Smooth muscle cell of the brain vasculature (primary cell): ENCODE measurements around the gene SRPX.

ENCODE experiments used
- DNase-seq: peaks from one replicate; pipeline ENCODE4 v3.0.0-alpha.2; 2012; ENCODE audit warnings: low read depth, low spot score

SRPX gene

GRCh38 chrX:38211891-38212635, 8.6 kb downstream of the SRPX start:
- no peak for DNase-seq

GRCh38 chrX:38206542-38206941, 14.1 kb downstream of the SRPX start:
- DNase-seq: no peak

GRCh38 chrX:38206036-38206435, 14.6 kb downstream of the SRPX start:
- no peak for DNase-seq

DNA sequence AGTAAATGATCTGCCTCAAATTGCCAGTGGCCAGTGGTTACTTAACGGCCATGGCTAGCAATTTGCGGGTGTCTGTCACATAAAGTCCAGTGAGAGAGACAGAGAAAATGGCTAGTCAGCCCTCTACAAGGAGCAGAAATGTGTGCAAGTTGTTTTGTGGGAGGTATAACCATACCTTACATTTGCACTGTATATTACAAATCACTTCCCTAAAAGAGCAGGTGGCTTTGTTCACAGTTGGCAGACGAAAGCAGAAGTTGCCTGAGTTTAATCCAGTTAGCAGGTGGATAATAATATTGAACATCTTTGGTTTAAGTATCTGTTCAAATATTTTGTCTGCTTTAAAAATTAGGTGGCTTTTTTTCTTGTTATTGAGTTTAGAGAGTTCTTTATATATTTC, 15.6 kb downstream of the SRPX start:
- no peak for DNase-seq

DNA sequence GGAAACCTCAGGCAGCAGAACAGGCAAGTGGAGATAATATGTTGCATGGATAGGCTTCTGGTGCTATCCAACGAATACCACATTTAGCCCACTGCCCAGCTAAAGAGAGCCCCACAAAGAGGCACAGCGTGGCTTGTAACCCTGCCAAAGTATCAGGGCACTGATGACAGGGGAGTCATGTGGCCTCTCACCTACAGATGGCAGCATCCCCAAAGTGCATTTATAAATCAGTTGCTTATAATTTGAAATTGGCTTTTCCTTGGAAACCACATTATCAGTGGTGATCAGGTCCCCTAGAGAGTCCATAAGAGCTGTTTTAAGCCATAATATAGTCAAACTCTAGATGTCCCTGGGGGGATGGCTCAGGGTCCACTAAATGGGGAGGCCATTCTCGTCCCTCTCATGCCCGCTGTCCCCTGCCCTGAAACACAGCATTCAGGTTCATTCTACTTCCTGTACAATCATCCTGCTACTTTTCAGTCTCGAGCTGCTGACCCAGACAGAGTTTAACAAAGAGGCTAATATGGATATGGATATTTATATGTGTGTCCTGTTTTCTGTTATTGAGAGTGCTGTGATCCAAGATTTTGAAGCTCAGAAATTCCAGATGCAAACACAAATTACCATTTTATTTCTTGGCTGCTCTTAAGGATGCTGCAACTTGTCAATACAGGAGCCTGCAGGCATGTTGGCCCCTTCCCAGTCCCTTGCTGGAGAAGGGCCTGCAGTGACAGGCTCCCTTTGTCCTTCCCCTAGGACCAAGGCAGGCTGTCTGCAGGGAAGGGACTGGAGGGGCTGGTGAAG, 28.5 kb downstream of the SRPX start:
- DNase-seq: no peak

DNA sequence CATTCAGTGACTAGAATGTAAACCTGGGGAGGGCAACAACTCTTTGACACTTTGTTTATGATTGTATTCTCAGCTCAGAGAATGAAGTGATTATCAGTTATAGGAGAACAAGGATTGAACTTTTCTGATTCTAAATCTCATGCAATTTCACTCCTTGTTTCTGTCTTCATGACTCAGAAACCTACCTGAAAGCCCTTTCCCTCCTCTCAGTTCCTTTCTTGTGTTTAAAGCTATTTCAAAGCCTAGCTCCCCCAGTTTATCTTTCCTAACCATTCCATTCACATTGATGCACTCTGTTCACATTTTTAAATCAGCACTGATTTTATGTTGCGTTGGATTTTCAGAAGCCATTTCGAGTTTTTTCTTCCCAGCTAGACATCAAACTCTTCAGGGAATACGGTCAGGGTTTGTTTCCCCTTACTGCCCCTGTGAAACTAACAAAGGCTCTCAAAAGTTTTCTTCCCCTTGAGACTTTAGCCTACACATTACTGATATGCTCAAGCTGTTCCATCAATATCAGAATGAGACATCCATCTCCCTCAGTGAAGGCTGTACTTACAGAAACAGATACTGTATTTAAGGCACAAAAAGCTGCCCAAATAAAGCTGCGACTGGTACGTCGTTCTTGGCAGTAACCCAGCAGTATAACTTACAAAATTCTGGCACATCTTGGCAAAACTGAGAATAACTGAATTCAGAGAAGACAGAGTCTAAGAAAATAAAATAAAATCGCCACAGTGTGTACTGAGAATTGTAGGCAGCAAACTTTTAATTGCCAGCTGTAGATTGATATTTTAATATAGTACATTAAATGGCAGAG, 31.0 kb downstream of the SRPX start:
- DNase-seq: no peak

DNA sequence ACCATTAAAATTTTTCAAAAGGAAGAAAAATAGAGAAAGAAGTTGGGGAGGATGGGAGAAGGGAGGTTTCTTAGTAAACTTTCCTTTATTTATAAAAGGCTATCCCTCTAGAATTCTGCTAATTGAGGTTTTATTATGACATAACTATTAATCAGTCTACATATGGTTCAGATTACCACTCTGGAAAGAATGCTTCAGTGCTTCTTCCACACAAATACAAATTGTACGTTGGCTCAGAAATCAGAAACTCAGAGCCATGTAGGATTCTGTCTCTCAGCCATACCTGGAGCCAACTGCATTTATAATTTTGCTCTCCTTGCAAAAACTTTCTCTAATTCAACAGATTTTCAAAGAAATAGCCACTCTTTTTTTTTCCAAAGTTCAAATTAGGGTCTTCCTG, 37.1 kb downstream of the SRPX start:
- DNase-seq: no peak

DNA sequence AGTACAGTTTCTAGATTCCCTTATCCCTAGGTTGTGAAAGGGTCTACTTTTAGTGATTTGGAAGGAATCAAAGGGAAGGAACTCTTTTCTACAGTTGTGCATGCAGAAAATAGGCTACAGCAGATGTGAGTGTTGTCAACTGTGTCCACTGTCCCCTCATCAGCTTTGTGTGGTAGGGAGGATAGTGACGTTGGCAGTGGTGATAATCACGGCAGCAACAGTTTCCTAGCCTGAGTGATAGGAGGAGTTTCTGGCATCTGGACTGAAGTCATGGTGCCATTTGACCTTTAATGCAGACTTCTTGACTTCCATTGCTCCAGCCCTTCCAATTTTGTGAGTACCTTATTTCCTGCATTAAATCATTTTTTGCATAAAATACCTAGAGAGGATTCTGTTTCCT, 39.3 kb downstream of the SRPX start:
- DNase-seq: no peak

DNA sequence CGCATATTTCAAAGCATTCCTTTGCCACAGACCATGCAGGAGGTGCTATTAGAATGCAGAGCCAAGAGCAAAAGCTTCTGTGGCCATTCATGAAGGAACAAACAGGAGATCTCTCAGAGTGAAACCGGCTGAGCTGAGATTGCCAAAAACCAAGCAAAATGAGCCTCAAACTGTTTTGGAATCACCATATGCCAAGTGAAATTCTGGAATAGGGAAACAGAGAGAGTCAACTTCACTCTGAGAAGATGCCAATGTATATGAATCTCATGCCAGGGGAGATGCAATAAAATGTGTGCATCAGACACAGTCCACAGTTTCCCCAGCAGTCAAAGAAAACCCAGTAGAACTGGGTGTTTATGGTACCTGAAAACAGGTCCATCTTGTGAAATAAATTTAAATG, 42.3 kb downstream of the SRPX start:
- no peak for DNase-seq

DNA sequence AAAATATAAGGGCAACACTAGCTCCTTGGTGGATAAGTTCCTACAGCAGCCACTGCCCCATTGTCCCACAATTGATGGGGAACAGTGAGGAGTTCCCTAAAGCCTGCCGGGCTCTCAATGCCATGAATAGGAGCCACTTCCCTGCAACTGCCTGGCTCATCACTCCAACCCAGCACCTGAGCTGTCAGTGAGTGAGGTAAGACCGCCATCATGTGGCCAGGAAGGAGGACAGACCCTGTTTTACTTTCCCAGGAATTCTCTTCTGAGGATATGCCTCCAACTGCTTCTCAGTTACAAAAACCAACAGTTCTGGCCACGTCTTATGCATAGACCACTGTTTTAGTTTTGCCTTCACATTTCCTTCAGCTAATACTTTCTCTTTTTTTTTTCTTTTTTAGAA, 45.5 kb downstream of the SRPX start:
- no peak for DNase-seq

DNA sequence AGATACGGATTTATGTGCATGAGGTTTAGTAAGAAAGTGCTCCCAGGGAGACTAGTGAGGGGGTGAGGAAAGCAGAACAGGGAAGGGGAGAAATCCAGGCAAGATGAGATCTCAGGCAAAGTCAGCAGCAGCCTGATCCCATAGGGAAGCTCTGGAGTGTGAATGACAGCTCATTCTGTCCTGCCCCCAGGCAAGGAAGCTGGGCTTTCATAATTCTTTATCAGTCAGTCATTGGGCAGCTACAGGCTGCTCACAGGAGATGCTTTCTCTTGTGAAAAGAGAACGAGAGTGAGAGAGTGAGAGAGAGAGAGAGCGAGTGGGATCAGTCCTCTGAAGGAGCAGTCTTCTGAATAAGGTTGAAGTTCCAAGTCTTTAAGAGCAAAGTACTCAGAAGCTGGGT, 48.1 kb downstream of the SRPX start:
- DNase-seq: no peak

DNA sequence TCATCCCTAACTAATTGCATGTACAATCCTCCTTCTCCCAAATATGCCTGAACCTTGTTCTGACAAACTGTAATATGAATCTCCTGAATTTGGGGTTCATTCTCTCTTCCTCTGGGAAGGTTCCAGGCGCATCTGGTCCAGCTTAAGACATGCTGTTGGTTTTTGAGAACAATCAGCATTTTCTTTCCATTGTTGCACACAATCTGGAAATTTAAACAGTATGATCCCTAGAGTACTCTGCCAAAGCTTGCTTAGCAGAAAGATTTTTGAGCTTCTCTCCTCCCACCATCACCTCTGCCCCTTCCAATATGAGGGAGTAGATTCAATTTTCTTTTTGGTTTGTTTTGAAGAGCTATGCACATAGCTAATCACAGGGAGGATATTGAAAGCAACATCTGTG, 50.1 kb downstream of the SRPX start:
- no peak for DNase-seq

DNA sequence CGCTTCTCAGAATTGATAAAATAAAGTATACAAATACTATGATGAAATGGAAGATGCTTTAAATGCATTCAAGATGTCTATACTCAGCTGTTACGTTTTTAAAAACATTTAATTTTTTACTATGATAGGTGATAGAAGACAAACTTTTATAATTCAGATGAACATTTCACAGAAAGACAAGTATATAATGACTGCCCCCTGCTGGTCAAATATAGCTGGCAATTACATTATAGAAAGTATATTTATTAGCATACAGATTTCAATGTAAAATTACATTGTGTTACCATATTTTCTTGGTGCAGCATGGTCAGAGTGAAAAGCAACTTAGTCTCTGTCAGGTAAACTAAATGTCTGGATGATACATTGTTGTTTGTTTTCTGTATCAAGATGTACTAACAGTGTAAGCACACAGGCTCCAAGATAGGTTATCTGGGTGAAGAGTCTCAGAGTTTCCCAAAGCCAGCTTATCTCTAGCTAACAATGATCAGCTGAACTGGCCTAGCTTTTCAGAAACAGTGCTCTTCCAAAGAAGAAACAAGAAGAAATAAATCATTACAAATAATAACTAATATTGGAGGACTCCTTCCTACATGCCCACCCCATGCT, 54.1 kb downstream of the SRPX start:
- DNase-seq: no peak

DNA sequence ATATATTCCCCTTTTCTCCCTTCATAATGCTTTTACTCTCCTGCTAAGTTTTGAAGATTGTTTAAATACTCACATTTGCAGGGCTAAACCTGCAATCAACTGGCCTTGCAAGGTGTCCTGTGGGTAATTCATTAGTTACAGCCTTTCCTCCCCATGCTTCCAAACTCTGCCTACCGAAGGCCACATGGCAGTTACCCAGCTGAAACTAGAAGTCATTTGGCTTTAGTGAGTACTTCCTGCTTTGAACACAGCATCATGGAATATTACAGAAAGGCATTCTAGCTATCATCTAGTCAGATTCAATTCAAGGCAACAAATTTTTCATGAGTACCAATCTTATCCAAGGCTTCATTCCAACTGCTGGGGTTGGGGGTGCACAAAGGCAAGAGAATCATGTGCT, 55.6 kb downstream of the SRPX start:
- no peak for DNase-seq

DNA sequence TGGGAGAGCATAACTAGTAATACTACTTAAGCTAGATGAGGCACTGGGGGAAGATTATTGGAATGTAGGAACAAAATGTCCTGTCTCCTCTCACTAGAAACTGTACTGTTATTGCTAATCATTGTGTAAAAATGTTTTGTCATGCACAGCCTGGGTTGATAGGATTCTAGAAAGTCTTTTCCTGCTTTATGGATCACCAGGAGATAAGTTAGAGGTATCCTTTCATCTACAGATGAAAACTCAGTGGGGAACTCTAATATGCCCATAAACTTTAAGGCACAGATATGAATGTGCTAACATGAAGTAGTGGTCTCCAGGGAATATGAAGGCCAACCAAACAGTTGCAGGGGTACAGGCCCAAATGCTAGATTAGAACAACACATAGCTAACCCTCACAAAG, 57.5 kb downstream of the SRPX start:
- DNase-seq: no peak

GRCh38 chrX:38156838-38157237, 63.8 kb downstream of the SRPX start:
- no peak for DNase-seq

DNA sequence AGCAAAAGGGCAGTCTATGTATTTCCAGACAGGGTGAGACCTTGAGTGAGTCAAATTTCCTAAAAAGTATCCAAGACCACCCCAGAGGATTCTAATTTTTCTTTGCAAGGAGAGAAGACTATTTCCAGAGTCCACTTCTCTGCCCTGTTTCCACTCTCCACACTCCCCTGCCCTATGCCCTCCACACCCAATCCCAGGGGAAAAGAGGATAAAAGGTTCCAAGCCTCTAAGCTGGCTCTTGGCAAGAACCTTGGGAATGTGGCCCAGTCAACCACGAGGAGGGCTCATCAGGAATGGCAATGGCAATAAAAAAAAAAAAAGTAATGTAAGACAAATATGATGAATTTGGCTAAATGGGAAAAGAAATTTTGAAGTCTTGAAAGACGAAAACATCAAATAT, 65.9 kb downstream of the SRPX start:
- DNase-seq: no peak

DNA sequence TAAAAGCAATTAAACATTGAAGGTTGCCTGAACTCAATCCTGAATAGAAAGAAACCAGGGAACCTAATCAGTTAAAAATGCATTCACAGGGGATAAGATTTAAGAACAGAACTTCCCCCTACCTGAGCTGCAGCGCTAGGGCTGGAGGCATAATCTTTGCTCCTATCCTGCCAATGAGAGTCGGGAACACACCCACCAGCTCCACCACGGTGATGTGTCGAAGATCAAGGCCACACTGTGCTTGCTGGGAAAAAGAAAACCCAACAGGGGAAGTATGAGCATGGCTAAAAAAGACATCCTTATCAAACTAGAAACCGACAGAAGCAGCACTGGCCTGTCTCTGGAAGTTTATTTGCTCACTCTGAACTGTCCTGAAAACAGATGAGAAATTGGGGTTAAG, 66.3 kb downstream of the SRPX start:
- DNase-seq: no peak

- no peak for DNase-seq
Measured at GRCh38 chrX:38151441-38151840, 69.2 kb downstream of the SRPX start.

DNA sequence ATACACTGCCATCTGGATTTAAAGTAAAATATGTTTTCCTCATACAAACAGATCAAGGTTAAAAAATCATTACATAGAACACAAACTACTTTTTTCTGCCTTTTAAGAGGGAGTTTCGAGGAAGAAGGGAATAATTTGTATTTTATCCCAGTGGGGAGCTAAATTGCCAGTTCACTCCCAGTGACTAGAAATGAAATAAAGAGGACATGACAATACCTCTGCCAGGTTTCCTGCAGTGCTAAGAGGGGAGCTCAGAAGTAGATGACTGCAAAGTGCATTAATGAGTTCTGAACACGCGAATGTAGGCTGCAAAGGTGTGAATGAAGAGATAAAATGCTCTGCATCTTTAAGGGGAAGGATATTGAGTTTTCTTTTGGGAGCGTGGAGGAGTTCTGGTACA, 69.7 kb downstream of the SRPX start:
- no peak for DNase-seq

DNA sequence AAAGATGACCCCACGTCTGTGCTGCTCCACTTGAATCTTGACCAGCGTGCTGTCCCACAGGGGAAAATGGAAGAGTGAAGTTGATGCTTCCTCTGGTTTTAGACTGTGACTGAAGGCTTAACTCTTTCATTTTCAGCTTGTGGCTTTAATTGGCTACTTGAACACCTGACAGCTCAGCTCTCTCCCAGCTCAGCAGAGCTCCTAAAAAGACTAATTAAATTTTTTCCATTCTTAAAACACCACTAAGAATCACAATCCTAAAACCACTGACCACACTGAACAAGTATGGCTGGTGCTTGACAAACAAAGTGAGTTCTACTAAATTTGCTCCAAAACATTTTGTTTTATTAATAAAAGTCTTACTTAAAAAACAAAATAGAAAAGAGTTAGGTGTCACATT, 71.7 kb downstream of the SRPX start:
- DNase-seq: no peak

DNA sequence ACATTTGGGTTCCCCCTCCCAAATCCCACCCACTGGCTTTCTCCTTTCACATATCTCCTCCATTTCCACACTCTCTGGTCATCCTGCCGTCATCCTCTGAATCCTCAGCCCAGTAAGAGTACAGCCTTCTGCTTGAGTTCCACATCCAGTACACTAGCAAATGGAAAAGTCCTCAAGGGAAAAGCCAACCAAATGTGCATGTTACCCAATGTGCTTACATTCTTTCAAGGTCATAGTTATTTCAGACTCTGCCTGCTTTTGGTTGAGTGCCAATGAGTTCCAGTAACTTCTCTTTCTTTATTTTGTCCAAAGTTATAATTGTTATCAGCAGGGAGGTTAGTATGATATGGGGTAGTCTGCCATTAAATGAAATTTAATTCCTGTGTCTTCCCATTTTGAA, 78.1 kb downstream of the SRPX start:
- peak; percentile 18 for DNase-seq
